Measurements from ENCODE around the gene KRT6C.

Gene KRT6C

DNA sequence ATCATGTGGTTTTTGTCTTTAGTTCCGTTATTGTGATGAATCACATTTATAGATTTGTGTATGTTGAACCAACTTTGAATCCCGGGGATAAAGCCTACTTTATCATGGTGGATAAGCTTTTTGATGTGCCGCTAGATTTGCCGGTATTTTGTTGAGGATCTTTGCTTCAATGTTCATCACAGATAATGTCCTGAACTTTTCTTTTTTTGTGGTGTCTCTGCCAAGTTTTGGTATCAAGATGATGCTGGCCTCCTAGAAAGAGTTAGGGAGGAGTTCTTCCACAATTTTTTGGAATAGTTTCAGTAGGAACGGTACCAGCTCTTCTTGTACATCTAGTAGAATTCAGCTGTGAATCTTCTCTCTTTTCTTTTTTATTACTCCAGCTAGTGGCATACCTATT, 14.7 kb downstream of the KRT6C start:
- Histone ChIP-seq H3K4me3 (ENCODE audit: low read depth, low read length) (no peak overlapping the region), H3K36me3 (ENCODE audit: control insufficient read depth in 2 of 2, insufficient read depth in 1 of 2, low read length in 2 of 2) (no peaks in the 10 kb centered on the region), H3K4me1 (ENCODE audit: control insufficient read depth, insufficient read depth, low read length) (peaks cover 3% of the 10 kb centered on the region; the same call in 1 of the 2 replicates), H3K9me3 (ENCODE audit: control insufficient read depth, insufficient read depth, low read depth, low read length) (no peaks in the 10 kb centered on the region), H3K27ac (ENCODE audit: extremely low read depth, low read depth, low read length) (no peak overlapping the region)
- ChIA-PET POLR2A (no interaction called here), CTCF (interaction anchor here (0.6 to 1.1 kb wide), 2 partner anchors 48 to 412 kb away, joined by 3 read pairs; no protein-coding TSS in a partner anchor)
- TF ChIP-seq KLF8 (tag by site-specific recombination; IDR thresholded peaks at IDR 0.05) = no peak
- no peak for TF ChIP-seq BCL11A (tag by site-specific recombination; IDR thresholded peaks at IDR 0.05; ENCODE audit: low read depth)
- no peak for TF ChIP-seq OSR2 (tag by site-specific recombination; IDR thresholded peaks at IDR 0.05)
- no peak for TF ChIP-seq ZNF341 (tag by site-specific recombination; IDR thresholded peaks at IDR 0.05; ENCODE audit: low read depth)
- no peak for TF ChIP-seq MEIS1 (CRISPR knock-in tag; IDR thresholded peaks at IDR 0.05; ENCODE audit: borderline replicate concordance)
- TF ChIP-seq ZNF558 (tag by site-specific recombination; IDR thresholded peaks at IDR 0.05) = no peak
- TF ChIP-seq SETDB1 (IDR thresholded peaks at IDR 0.05; ENCODE audit: insufficient read length, low read length) = no peak
- TF ChIP-seq, protein P1, sequence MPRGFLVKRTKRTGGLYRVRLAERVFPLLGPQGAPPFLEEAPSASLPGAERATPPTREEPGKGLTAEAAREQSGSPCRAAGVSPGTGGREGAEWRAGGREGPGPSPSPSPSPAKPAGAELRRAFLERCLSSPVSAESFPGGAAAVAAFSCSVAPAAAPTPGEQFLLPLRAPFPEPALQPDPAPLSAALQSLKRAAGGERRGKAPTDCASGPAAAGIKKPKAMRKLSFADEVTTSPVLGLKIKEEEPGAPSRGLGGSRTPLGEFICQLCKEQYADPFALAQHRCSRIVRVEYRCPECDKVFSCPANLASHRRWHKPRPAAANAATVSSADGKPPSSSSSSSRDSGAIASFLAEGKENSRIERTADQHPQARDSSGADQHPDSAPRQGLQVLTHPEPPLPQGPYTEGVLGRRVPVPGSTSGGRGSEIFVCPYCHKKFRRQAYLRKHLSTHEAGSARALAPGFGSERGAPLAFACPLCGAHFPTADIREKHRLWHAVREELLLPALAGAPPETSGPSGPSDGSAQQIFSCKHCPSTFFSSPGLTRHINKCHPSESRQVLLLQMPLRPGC (tag by site-specific recombination; IDR thresholded peaks at IDR 0.05) = no peak
- TF ChIP-seq, protein P2, sequence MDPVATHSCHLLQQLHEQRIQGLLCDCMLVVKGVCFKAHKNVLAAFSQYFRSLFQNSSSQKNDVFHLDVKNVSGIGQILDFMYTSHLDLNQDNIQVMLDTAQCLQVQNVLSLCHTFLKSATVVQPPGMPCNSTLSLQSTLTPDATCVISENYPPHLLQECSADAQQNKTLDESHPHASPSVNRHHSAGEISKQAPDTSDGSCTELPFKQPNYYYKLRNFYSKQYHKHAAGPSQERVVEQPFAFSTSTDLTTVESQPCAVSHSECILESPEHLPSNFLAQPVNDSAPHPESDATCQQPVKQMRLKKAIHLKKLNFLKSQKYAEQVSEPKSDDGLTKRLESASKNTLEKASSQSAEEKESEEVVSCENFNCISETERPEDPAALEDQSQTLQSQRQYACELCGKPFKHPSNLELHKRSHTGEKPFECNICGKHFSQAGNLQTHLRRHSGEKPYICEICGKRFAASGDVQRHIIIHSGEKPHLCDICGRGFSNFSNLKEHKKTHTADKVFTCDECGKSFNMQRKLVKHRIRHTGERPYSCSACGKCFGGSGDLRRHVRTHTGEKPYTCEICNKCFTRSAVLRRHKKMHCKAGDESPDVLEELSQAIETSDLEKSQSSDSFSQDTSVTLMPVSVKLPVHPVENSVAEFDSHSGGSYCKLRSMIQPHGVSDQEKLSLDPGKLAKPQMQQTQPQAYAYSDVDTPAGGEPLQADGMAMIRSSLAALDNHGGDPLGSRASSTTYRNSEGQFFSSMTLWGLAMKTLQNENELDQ (tag by site-specific recombination; IDR thresholded peaks at IDR 0.05; ENCODE audit: low read depth) = no peak
- no peak for TF ChIP-seq GFI1B (tag by site-specific recombination; IDR thresholded peaks at IDR 0.05)
- no peak for TF ChIP-seq ZNF664 (tag by site-specific recombination; IDR thresholded peaks at IDR 0.05)

DNA sequence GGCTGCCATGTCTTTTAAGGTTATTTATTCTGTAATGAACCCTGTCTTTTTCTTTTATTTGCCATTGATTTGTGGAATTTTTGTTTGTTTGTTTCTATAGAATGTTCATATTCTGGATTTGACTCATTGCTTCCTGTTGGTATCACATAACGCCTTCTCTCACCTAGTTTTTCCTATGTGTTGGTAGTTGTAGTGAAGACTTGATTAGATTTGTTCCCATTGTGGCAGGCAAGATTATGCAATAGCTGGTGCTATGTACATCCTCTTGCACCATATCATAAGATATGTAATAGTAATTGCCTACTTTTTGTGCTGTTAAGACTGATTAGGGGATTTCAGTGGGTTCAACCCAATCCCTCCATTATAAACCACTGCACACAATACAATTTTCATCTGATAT, 17.8 kb downstream of the KRT6C start:
- POLR2A ChIA-PET = no interaction called here

More for the DNA sequence above, 17.8 kb downstream of the KRT6C start:
- Histone ChIP-seq H3K4me3 (ENCODE audit: low read depth, low read length) (no peak overlapping the region), H3K27ac (ENCODE audit: extremely low read depth, low read depth, low read length) (no peak overlapping the region), H3K36me3 (ENCODE audit: control insufficient read depth in 2 of 2, insufficient read depth in 1 of 2, low read length in 2 of 2) (no peaks in the 10 kb centered on the region), H3K4me1 (ENCODE audit: control insufficient read depth, insufficient read depth, low read length) (peaks cover 3% of the 10 kb centered on the region; the same call in 1 of the 2 replicates), H3K9me3 (ENCODE audit: control insufficient read depth, insufficient read depth, low read depth, low read length) (no peaks in the 10 kb centered on the region)
- TF ChIP-seq ZBTB7A (tag by site-specific recombination; IDR thresholded peaks at IDR 0.05; ENCODE audit: low read depth) (no peak), ZNF341 (tag by site-specific recombination; IDR thresholded peaks at IDR 0.05; ENCODE audit: low read depth) (no peak), ZNF366 (tag by site-specific recombination; conservative IDR thresholded peaks at IDR 0.05) (no peak), ZNF707 (tag by site-specific recombination; IDR thresholded peaks at IDR 0.05) (no peak), KLF16 (tag by site-specific recombination; IDR thresholded peaks at IDR 0.05) (no peak), ZNF664 (tag by site-specific recombination; IDR thresholded peaks at IDR 0.05) (no peak)
- TF ChIP-seq, protein P3, sequence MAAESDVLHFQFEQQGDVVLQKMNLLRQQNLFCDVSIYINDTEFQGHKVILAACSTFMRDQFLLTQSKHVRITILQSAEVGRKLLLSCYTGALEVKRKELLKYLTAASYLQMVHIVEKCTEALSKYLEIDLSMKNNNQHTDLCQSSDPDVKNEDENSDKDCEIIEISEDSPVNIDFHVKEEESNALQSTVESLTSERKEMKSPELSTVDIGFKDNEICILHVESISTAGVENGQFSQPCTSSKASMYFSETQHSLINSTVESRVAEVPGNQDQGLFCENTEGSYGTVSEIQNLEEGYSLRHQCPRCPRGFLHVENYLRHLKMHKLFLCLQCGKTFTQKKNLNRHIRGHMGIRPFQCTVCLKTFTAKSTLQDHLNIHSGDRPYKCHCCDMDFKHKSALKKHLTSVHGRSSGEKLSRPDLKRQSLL (tag by site-specific recombination; IDR thresholded peaks at IDR 0.05) = no peak
- TF ChIP-seq, protein P4, sequence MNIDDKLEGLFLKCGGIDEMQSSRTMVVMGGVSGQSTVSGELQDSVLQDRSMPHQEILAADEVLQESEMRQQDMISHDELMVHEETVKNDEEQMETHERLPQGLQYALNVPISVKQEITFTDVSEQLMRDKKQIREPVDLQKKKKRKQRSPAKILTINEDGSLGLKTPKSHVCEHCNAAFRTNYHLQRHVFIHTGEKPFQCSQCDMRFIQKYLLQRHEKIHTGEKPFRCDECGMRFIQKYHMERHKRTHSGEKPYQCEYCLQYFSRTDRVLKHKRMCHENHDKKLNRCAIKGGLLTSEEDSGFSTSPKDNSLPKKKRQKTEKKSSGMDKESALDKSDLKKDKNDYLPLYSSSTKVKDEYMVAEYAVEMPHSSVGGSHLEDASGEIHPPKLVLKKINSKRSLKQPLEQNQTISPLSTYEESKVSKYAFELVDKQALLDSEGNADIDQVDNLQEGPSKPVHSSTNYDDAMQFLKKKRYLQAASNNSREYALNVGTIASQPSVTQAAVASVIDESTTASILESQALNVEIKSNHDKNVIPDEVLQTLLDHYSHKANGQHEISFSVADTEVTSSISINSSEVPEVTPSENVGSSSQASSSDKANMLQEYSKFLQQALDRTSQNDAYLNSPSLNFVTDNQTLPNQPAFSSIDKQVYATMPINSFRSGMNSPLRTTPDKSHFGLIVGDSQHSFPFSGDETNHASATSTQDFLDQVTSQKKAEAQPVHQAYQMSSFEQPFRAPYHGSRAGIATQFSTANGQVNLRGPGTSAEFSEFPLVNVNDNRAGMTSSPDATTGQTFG (tag by site-specific recombination; IDR thresholded peaks at IDR 0.05; ENCODE audit: borderline replicate concordance) = no peak
- TF ChIP-seq, protein P5, sequence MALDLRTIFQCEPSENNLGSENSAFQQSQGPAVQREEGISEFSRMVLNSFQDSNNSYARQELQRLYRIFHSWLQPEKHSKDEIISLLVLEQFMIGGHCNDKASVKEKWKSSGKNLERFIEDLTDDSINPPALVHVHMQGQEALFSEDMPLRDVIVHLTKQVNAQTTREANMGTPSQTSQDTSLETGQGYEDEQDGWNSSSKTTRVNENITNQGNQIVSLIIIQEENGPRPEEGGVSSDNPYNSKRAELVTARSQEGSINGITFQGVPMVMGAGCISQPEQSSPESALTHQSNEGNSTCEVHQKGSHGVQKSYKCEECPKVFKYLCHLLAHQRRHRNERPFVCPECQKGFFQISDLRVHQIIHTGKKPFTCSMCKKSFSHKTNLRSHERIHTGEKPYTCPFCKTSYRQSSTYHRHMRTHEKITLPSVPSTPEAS (tag by site-specific recombination; IDR thresholded peaks at IDR 0.05) = no peak
- TF ChIP-seq, protein P6, sequence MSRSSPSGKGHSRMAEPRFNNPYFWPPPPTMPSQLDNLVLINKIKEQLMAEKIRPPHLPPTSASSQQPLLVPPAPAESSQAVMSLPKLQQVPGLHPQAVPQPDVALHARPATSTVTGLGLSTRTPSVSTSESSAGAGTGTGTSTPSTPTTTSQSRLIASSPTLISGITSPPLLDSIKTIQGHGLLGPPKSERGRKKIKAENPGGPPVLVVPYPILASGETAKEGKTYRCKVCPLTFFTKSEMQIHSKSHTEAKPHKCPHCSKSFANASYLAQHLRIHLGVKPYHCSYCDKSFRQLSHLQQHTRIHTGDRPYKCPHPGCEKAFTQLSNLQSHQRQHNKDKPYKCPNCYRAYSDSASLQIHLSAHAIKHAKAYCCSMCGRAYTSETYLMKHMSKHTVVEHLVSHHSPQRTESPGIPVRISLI (tag by site-specific recombination; IDR thresholded peaks at IDR 0.05) = no peak
- CTCF ChIA-PET = interaction anchor here (1.1 kb wide), 1 partner anchor 60 kb away, joined by 3 read pairs; no protein-coding TSS in a partner anchor

All from HEK293 (cell line).